DOHH2 (cell line): ENCODE data around the gene CEP131.

Experiments used
- EZH2phosphoT487 ChIP-seq: fragments of 200-600 bp; sonication (generic); IDR thresholded peaks from 2 replicates; pipeline ENCODE4 v1.6.1; 2017; ENCODE audit warnings: borderline replicate concordance, mild to moderate bottlenecking, antibody characterized with exemption, low read length, moderate library complexity, mixed read lengths
- TF ChIP-seq, protein P1 (sequence below): fragments of 200-600 bp; sonication (generic); IDR thresholded peaks from one replicate; pipeline ENCODE4 v1.5.1; 2014; ENCODE audit warnings: antibody characterized with exemption, mild to moderate bottlenecking, low read depth, low read length; ENCODE audit not compliant: poor library complexity, severe bottlenecking

DNA sequence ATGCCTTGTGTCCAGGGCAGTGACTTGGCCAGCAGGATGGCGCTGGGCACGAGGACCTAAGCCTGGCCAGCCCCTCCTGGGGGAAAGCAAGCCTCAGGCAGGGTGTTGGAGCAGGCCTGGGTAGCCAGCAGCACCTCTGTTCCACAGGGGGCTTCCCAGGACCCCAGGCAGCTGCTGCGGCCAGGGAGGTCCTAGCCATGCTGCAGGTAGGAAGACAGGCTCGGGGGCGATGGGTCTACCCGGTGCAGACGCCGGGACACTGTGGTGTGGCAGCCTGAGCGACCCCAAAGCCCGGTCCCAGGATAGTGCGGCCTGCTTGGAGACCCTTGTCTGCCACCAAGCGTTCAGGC is 34.3 kb downstream of the CEP131 start:
- TF ChIP-seq, protein P1, sequence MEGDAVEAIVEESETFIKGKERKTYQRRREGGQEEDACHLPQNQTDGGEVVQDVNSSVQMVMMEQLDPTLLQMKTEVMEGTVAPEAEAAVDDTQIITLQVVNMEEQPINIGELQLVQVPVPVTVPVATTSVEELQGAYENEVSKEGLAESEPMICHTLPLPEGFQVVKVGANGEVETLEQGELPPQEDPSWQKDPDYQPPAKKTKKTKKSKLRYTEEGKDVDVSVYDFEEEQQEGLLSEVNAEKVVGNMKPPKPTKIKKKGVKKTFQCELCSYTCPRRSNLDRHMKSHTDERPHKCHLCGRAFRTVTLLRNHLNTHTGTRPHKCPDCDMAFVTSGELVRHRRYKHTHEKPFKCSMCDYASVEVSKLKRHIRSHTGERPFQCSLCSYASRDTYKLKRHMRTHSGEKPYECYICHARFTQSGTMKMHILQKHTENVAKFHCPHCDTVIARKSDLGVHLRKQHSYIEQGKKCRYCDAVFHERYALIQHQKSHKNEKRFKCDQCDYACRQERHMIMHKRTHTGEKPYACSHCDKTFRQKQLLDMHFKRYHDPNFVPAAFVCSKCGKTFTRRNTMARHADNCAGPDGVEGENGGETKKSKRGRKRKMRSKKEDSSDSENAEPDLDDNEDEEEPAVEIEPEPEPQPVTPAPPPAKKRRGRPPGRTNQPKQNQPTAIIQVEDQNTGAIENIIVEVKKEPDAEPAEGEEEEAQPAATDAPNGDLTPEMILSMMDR: no peak
- no peak for TF ChIP-seq EZH2phosphoT487
